Peyer's patch (tissue), 4 donors: ENCODE data around the gene TAS2R1.

Experiments
- POLR2A ChIP-seq, 2 donors: fragments of 450-650 bp; IDR thresholded peaks; one replicate each; pipeline ENCODE4 v1.5.1; 2017; ENCODE audit warnings: antibody characterized with exemption in 2 of 2, mild to moderate bottlenecking in 2 of 2, moderate library complexity in 2 of 2
- TF ChIP-seq, protein P1 (sequence below), 6 experiments: fragments of 450-650 bp in 4 of 6; fragments of 200-600 bp in 2 of 6; sonication (generic) in 1 of 6; IDR thresholded peaks; one replicate each; pipeline ENCODE4 v1.5.1; 2017 to 2019; ENCODE audit warnings: antibody characterized with exemption in 6 of 6, mild to moderate bottlenecking in 3 of 6, moderate library complexity in 1 of 6

DNA sequence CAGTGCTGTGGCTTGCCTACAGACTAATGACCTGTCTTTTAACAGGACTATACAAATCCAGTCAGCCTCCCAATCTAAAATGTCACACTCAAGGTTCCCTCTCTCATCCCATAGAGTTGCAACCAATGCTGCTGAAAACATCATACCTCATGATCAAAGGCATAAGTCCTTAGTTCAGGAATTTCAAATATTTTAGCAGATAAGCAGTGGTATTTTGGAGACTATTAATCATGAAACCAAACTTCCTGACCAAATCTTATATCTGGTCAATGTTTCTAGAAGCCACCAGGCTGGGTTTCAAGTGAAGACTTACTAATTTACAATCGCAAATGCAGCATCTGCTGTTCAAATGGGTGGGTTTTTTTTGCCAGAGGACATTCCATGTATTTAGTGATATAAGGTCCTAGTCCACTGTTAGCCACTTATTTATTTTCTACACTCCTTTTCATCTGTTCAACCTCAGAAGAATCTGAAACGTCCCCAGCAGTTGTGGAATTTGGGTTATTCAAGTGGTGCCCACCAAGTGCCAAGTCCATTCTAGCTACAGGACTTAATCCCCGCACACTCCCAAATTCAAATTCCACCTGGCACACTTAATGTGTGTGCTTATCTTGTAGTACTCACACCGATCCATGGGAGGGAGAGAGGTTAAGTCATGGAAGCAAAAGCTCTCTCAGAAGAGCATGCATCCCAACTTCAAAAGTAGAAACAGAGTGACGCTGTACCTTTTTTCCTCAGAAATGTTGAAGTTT lies 5.8 kb downstream of the TAS2R1 start:
- TF ChIP-seq POLR2A (IDR thresholded peaks at IDR 0.05) = no peak
- TF ChIP-seq, protein P1, sequence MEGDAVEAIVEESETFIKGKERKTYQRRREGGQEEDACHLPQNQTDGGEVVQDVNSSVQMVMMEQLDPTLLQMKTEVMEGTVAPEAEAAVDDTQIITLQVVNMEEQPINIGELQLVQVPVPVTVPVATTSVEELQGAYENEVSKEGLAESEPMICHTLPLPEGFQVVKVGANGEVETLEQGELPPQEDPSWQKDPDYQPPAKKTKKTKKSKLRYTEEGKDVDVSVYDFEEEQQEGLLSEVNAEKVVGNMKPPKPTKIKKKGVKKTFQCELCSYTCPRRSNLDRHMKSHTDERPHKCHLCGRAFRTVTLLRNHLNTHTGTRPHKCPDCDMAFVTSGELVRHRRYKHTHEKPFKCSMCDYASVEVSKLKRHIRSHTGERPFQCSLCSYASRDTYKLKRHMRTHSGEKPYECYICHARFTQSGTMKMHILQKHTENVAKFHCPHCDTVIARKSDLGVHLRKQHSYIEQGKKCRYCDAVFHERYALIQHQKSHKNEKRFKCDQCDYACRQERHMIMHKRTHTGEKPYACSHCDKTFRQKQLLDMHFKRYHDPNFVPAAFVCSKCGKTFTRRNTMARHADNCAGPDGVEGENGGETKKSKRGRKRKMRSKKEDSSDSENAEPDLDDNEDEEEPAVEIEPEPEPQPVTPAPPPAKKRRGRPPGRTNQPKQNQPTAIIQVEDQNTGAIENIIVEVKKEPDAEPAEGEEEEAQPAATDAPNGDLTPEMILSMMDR (IDR thresholded peaks at IDR 0.05) = no peak
